Spleen (tissue), 11 donors: Measurements from ENCODE around the gene RPL37. TPM values are rescaled to one million over a fixed set of nuclear protein-coding genes. Genes with fewer than 3 reads are reported as not detected.
A peak's percentile ranks its signal among the peaks of the same experiment; 100 is the strongest.

Experiments
- DNase-seq: peaks from one replicate; pipeline ENCODE4 v3.0.0-alpha.2; 2020
- H3K27ac ChIP-seq, 8 donors: fragments of 200-600 bp; sonication (generic) in 7 of 8; 1 replicate in 4 of 8; 2 replicates in 4 of 8; pipeline versions ENCODE4 v1.5.0 to v1.8.0; 2016 to 2021; ENCODE audit warnings: inconsistent platforms in 4 of 8, mild to moderate bottlenecking in 4 of 8, moderate library complexity in 1 of 8
- H3K27me3 ChIP-seq, 7 donors: fragments of 200-600 bp; sonication (generic) in 6 of 7; replicated peaks in 1 of 7; 1 replicate in 4 of 7; 2 replicates in 3 of 7; pipeline versions ENCODE4 v1.5.0 to v1.8.0; 2016 to 2021; ENCODE audit warnings: inconsistent platforms in 3 of 7, mild to moderate bottlenecking in 1 of 7
- H3K36me3 ChIP-seq, 6 donors: fragments of 200-600 bp; sonication (generic) in 5 of 6; 1 replicate in 4 of 6; 2 replicates in 2 of 6; pipeline versions ENCODE4 v1.5.0 to v1.8.0; 2016 to 2021; ENCODE audit warnings: inconsistent platforms in 2 of 6
- H3K4me1 ChIP-seq, 6 donors: fragments of 200-600 bp; sonication (generic) in 5 of 6; 1 replicate in 3 of 6; 2 replicates in 3 of 6; pipeline versions ENCODE4 v1.5.0 to v1.8.0; 2016 to 2021; ENCODE audit warnings: inconsistent platforms in 3 of 6
- H3K4me3 ChIP-seq, 8 donors: fragments of 200-600 bp; sonication (generic) in 7 of 8; 1 replicate in 4 of 8; 2 replicates in 4 of 8; pipeline versions ENCODE4 v1.5.0 to v1.8.0; 2016 to 2021; ENCODE audit warnings: inconsistent platforms in 4 of 8, mild to moderate bottlenecking in 4 of 8, moderate library complexity in 2 of 8
- H3K9me3 ChIP-seq, 8 donors: fragments of 200-600 bp; sonication (generic) in 7 of 8; 1 replicate in 4 of 8; 2 replicates in 4 of 8; pipeline versions ENCODE4 v1.5.0 to v1.8.0; 2016 to 2021; ENCODE audit warnings: inconsistent platforms in 4 of 8
- CTCF ChIP-seq, 11 experiments: fragments of 200-600 bp in 7 of 11; fragments of 450-650 bp in 4 of 11; sonication (generic) in 4 of 11; IDR thresholded peaks in 8 of 11; conservative IDR thresholded peaks in 3 of 11; 1 replicate in 7 of 11; 2 replicates in 4 of 11; pipeline versions ENCODE4 v1.4.0 to v1.8.0; 2016 to 2021; ENCODE audit warnings: antibody characterized with exemption in 11 of 11, inconsistent platforms in 4 of 11, mild to moderate bottlenecking in 1 of 11
- POLR2A ChIP-seq, 3 donors: fragments of 450-650 bp; IDR thresholded peaks; one replicate each; pipeline ENCODE4 v1.5.1; 2017; ENCODE audit warnings: antibody characterized with exemption in 3 of 3, mild to moderate bottlenecking in 1 of 3
- POLR2AphosphoS5 ChIP-seq, 3 donors: sonication (generic); formaldehyde crosslinking; IDR thresholded peaks; one replicate each; pipeline ENCODE4 v1.5.1; 2017; ENCODE audit warnings: antibody characterized with exemption in 3 of 3
- WGBS, 5 donors: extraction: QIAGEN DNeasy Blood & Tissue Kit in 3 of 5; methylation state at CpG; one replicate each; pipeline versions ENCODE4 v1.1.5 to v1.1.7; 2013 to 2018; 5-methylcytosine and 5-hydroxymethylcytosine counted together
- intact Hi-C: fragments of 100-400 bp; cut with DNase I; formaldehyde crosslinking; loops from one replicate; pipeline ENCODE4 v1.15.0; 2023; ENCODE audit warnings: low total_unique reads
- polyA plus RNA-seq, 3 donors: library from polyadenylated mRNA; stranded (reverse); fragments of 200-250 nt; gene quantifications; one replicate each; pipeline ENCODE4 v1.2.1, GENCODE V29; 2013
- total RNA-seq, 7 donors: library from RNA; depleted of rRNA in 3 of 7; stranded (reverse); fragments of >200 nt in 3 of 7; fragmentation: NEBNext Ultra II Directional in 4 of 7; extraction: Animal tissue kit (Norgen Biotek cat#: 25700) in 4 of 7; gene quantifications; one replicate each; pipeline versions ENCODE4 v1.1.0 to v1.2.1, GENCODE V29; 2016 to 2021
- donor health status: healthy with polysubstance abuse.
- donor health status: DM: no; HTN: no; CAD: no; lungs with moderate emphysema.
- donor health status: DM: no; HTN: no; CAD: no.
- donor health status: Bipolar disorder and iron deficiency.
- donor health status: healthy.
- donor health status: DM: no; HTN: no; CAD: no.
- donor health status: DM: yes; HTN: yes; CAD: no.

RPL37 gene
- total and polyA plus RNA-seq, 10 donors: 278 to 5,876 (median 1,240) TPM

- no peak for DNase-seq
- Histone ChIP-seq H3K4me3 (no peak overlapping the region), H3K27ac (no peak overlapping the region), H3K9me3 (no peaks in the 10 kb centered on the region), H3K36me3 (peaks cover 0 to 35% (median 22%) of the 10 kb centered on the region in 6 donors), H3K27me3 (no peaks in the 10 kb centered on the region), H3K4me1 (peaks cover 0 to 77% (median 42%) of the 10 kb centered on the region in 6 donors)
- 62 to 93% (median 80%) methylated on average over 6 of the region's 6 CpGs for WGBS, 5 donors
- intact Hi-C loops: no loop called here
- no peak for TF ChIP-seq POLR2AphosphoS5 (IDR thresholded peaks at IDR 0.05)
- TF ChIP-seq CTCF (IDR thresholded peaks at IDR 0.05 in 8 of 11, conservative IDR thresholded peaks at IDR 0.05 in 3 of 11): no peak
- no peak for TF ChIP-seq POLR2A (IDR thresholded peaks at IDR 0.05)
Measured at GRCh38 chr5:40779561-40779960, 55.5 kb downstream of the RPL37 start.

GRCh38 chr5:40778133-40778532, 56.9 kb downstream of the RPL37 start:
- H3K9me3 ChIP-seq: no peaks in the 10 kb centered on the region

GRCh38 chr5:40776658-40776977, 58.4 kb downstream of the RPL37 start:
- no peak for TF ChIP-seq POLR2A (IDR thresholded peaks at IDR 0.05)
- TF ChIP-seq CTCF (IDR thresholded peaks at IDR 0.05 in 8 of 11, conservative IDR thresholded peaks at IDR 0.05 in 3 of 11): no peak
- no peaks in the 10 kb centered on the region for H3K9me3 ChIP-seq
- H3K27ac ChIP-seq: peak overlapping the region in 5 of 8 donors; percentile 6 to 46 (median 37)
- intact Hi-C loops: no loop called here
- no peak for DNase-seq
- peaks cover 0 to 48% (median 22%) of the 10 kb centered on the region in 6 donors for H3K4me1 ChIP-seq
- H3K4me3 ChIP-seq: no peak overlapping the region
- H3K36me3 ChIP-seq: peaks cover 0 to 64% (median 34%) of the 10 kb centered on the region in 6 donors
- WGBS, 5 donors: 54 to 72% (median 64%) methylated on average over 1 of the region's 1 CpG
- H3K27me3 ChIP-seq: no peaks in the 10 kb centered on the region

More at GRCh38 chr5:40778133-40778532, 56.9 kb downstream of the RPL37 start:
- WGBS, 5 donors: 97 to 100% (median 98%) methylated on average over 1 of the region's 1 CpG
- intact Hi-C loops: no loop called here
- no peak for DNase-seq
- no peak for TF ChIP-seq CTCF (IDR thresholded peaks at IDR 0.05 in 8 of 11, conservative IDR thresholded peaks at IDR 0.05 in 3 of 11)
- Histone ChIP-seq H3K36me3 (peaks cover 0 to 49% (median 30%) of the 10 kb centered on the region in 6 donors), H3K4me1 (peaks cover 0 to 63% (median 34%) of the 10 kb centered on the region in 6 donors), H3K27ac (no peak overlapping the region), H3K27me3 (no peaks in the 10 kb centered on the region), H3K4me3 (no peak overlapping the region)

GRCh38 chr5:40775846-40776657, 59.0 kb downstream of the RPL37 start:
- Histone ChIP-seq H3K4me3 (no peak overlapping the region), H3K4me1 (peaks cover 0 to 42% (median 20%) of the 10 kb centered on the region in 6 donors), H3K27ac (peak overlapping the region in 5 of 8 donors; percentile 6 to 46 (median 37)), H3K27me3 (no peaks in the 10 kb centered on the region), H3K9me3 (no peaks in the 10 kb centered on the region), H3K36me3 (peaks cover 0 to 70% (median 37%) of the 10 kb centered on the region in 6 donors)
- TF ChIP-seq POLR2A (IDR thresholded peaks at IDR 0.05): no peak
- TF ChIP-seq POLR2AphosphoS5 (IDR thresholded peaks at IDR 0.05): no peak
- TF ChIP-seq CTCF (IDR thresholded peaks at IDR 0.05 in 8 of 11, conservative IDR thresholded peaks at IDR 0.05 in 3 of 11): no peak
- intact Hi-C loops: no loop called here
- DNase-seq: no peak
- 70 to 83% (median 74%) methylated on average over 6 of the region's 6 CpGs for WGBS, 5 donors
